RWPE2 (cell line): ENCODE data around the gene RPL19.

Experiments
- ATAC-seq: fragments of 200-7000 bp; cut with Tn5 transposase; 3 replicates; pipeline ENCODE4 v1.9.1; 2021; ENCODE audit warnings: low read depth
- DNase-seq: peaks from one replicate; pipeline ENCODE4 v3.0.0-alpha.2; 2020; ENCODE audit warnings: low spot score
- H3K27ac ChIP-seq: fragments of 450-650 bp; 2 replicates; pipeline ENCODE4 v1.5.1; 2017; ENCODE audit warnings: mild to moderate bottlenecking; ENCODE audit not compliant: poor library complexity, severe bottlenecking
- H3K27me3 ChIP-seq: fragments of 250-450 bp; sonication (Bioruptor Pico); 2 replicates; pipeline ENCODE4 v1.5.1; 2021; ENCODE audit warnings: mild to moderate bottlenecking, moderate library complexity; ENCODE audit not compliant: insufficient read depth, poor library complexity, severe bottlenecking
- H3K36me3 ChIP-seq: fragments of 250-450 bp; sonication (Bioruptor Pico); 2 replicates; pipeline ENCODE4 v1.5.1; 2020; ENCODE audit warnings: low read depth, mild to moderate bottlenecking, moderate library complexity
- H3K4me1 ChIP-seq: fragments of 250-450 bp; sonication (Bioruptor Pico); 2 replicates; pipeline ENCODE4 v1.5.1; 2021; ENCODE audit warnings: mild to moderate bottlenecking, moderate library complexity; ENCODE audit not compliant: insufficient read depth, poor library complexity, severe bottlenecking
- H3K4me3 ChIP-seq: fragments of 250-450 bp; sonication (Bioruptor Pico); 2 replicates; pipeline ENCODE4 v1.5.1; 2021; ENCODE audit warnings: mild to moderate bottlenecking, moderate library complexity; ENCODE audit not compliant: severe bottlenecking
- H3K9me3 ChIP-seq: fragments of 250-450 bp; sonication (Bioruptor Pico); 2 replicates; pipeline ENCODE4 v1.5.1; 2021; ENCODE audit warnings: mild to moderate bottlenecking, moderate library complexity; ENCODE audit not compliant: severe bottlenecking
- TF ChIP-seq, protein P1 (sequence below): fragments of 450-650 bp; IDR thresholded peaks from one replicate; pipeline ENCODE4 v1.5.1; 2017; ENCODE audit warnings: mild to moderate bottlenecking, moderate library complexity; ENCODE audit not compliant: poor library complexity, severe bottlenecking

The RPL19 gene

DNA sequence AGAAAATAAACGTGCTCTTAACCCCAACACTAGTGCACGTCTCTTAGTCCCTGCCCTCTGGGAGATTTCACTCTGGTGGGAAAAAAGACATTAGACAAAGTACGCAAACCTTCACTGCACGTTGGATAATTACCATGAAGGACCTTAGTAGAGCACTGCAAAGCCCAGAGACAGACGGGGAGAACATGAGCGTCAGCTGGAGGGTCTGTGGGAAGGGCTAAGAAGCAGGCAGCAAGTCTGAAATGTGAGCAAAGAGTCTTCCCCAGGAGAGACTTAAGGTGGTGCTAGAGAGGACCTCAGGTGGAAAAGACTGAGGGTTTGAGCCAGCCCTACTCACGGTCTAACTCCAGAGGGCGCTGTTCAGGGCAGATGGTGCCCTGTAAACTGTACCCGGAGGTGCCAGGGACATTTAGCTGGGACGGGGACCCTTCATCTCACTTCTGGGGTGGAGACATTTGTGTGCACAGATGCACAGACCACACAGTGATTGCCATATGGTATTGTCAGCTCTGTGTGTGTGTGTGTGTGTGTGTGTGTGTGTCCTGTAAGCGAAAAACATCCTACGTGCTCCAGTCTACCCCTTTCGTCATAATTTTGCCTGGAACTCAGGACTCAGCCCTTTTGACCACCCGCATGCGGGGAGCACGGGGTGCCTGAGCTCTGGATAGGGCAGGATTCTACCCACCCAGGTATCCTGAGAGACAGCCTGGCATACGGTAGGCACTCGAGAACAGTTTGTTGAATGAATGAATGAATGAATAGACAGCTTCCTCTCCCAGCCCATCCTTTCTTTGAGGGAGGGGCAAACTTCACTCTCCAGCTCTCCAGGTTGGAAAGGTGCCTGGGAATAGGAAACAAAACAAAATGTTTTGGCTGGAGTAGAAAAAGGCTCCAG is 35.7 kb downstream of the RPL19 start:
- Histone ChIP-seq H3K27me3 (no peaks in the 10 kb centered on the region), H3K36me3 (no peaks in the 10 kb centered on the region), H3K9me3 (no peaks in the 10 kb centered on the region), H3K4me1 (peaks cover 11% of the 10 kb centered on the region), H3K27ac (no peak overlapping the region), H3K4me3 (no peak overlapping the region)
- DNase-seq (no peak), ATAC-seq (peak; percentile 67)
- TF ChIP-seq, protein P1, sequence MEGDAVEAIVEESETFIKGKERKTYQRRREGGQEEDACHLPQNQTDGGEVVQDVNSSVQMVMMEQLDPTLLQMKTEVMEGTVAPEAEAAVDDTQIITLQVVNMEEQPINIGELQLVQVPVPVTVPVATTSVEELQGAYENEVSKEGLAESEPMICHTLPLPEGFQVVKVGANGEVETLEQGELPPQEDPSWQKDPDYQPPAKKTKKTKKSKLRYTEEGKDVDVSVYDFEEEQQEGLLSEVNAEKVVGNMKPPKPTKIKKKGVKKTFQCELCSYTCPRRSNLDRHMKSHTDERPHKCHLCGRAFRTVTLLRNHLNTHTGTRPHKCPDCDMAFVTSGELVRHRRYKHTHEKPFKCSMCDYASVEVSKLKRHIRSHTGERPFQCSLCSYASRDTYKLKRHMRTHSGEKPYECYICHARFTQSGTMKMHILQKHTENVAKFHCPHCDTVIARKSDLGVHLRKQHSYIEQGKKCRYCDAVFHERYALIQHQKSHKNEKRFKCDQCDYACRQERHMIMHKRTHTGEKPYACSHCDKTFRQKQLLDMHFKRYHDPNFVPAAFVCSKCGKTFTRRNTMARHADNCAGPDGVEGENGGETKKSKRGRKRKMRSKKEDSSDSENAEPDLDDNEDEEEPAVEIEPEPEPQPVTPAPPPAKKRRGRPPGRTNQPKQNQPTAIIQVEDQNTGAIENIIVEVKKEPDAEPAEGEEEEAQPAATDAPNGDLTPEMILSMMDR = peak; percentile 58

DNA sequence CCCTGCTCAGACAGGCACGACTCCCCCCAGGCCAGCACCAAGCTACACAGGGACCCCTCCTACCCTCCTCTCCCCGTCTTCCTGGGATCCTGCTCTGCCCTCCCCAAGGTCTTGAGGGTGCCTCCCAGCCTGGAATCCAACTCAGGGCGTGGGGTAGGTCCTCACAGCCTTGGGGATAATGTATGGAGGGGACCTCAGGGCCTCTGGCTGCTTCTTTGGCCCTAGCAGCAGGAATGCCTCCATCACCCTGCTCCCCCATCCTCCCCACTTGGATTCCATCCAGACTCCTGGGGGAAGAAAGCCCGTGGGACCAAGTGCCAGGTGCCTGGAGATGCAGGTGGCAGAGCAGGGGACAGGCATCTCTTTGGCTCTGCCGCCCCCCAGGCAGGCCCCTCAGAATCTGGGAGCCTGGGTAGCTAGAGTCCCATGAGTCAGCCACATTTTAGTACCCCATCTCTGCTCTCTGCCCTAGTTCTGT is 36.4 kb downstream of the RPL19 start:
- no peaks in the 10 kb centered on the region for H3K9me3 ChIP-seq
- DNase-seq (no peak), ATAC-seq (no peak)
- TF ChIP-seq, protein P1 = no peak
- H3K27me3 ChIP-seq = no peaks in the 10 kb centered on the region
- no peak overlapping the region for H3K27ac ChIP-seq
- peaks cover 11% of the 10 kb centered on the region for H3K4me1 ChIP-seq
- H3K4me3 ChIP-seq = no peak overlapping the region
- H3K36me3 ChIP-seq = no peaks in the 10 kb centered on the region

DNA sequence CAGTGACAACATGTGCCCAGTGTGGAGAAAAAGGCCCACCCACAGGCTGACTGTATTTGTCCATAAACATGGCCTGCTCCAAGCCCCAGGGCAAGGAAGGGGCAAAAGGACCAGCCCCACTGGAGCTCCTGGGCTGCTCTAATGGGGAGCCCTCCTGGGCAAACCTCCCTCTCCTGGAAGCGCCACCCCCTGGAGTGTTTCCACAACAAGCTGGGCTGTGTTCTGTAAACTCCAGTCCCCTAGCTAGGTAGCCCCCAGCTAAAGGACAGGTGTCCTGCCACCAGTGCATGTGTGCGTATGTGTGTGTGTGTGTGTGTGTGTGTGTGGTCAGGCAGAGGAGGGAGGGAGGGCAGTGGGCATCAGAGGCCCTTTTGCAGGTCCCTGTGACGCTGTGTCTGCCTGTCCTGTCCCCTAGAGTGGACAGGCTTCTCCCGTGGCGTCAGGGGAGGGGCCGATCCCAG is 36.9 kb downstream of the RPL19 start:
- no peaks in the 10 kb centered on the region for H3K9me3 ChIP-seq
- TF ChIP-seq, protein P1 = no peak
- H3K27me3 ChIP-seq = no peaks in the 10 kb centered on the region
- no peak overlapping the region for H3K4me3 ChIP-seq
- no peak for ATAC-seq
- no peaks in the 10 kb centered on the region for H3K36me3 ChIP-seq
- no peak for DNase-seq
- H3K4me1 ChIP-seq = peaks cover 11% of the 10 kb centered on the region
- H3K27ac ChIP-seq = no peak overlapping the region

DNA sequence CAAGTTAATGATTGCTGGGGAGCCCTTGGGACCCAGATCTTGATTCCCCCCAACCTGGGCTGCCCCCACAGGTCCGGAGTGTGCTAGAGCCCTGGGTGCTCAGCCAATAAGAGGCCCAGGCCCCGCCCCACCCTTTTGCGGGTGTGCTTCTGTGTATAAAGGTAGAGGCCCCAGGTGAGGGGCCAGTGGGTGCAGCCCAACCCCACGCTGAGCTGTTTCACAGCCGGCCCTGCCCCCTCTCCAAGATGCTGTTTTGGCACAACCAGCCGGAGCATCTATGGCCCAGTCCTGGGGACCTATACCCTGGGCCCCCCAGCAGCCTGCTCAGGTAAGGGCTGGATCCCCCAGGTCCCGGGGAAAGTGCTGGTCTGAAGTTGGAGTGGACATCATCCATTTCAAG is 37.5 kb downstream of the RPL19 start:
- ATAC-seq (no peak), DNase-seq (no peak)
- no peak overlapping the region for H3K4me3 ChIP-seq
- peaks cover 11% of the 10 kb centered on the region for H3K4me1 ChIP-seq
- no peaks in the 10 kb centered on the region for H3K27me3 ChIP-seq
- no peaks in the 10 kb centered on the region for H3K9me3 ChIP-seq
- H3K27ac ChIP-seq = peak overlapping the region; percentile 34
- no peaks in the 10 kb centered on the region for H3K36me3 ChIP-seq
- TF ChIP-seq, protein P1 = no peak
